BE2C (cell line): ENCODE data around the gene PTGR2.

ENCODE experiments used
- DNase-seq: peaks from one replicate; pipeline ENCODE4 v3.0.0-alpha.2; 2020
- H3K27me3 ChIP-seq: fragments of 250-450 bp; sonication (Bioruptor Pico); 2 replicates; pipeline ENCODE4 v1.5.1; 2020; ENCODE audit warnings: mild to moderate bottlenecking
- H3K36me3 ChIP-seq: fragments of 250-450 bp; sonication (Bioruptor Pico); 2 replicates; pipeline ENCODE4 v1.5.1; 2020; ENCODE audit warnings: mild to moderate bottlenecking
- H3K4me1 ChIP-seq: fragments of 250-450 bp; sonication (Bioruptor Pico); 2 replicates; pipeline ENCODE4 v1.5.1; 2020
- H3K4me3 ChIP-seq: 2 replicates; pipeline ENCODE4 v1.5.1; 2011; ENCODE audit warnings: low read depth, low read length
- H3K9me3 ChIP-seq: fragments of 250-450 bp; sonication (Bioruptor Pico); 2 replicates; pipeline ENCODE4 v1.5.1; 2020
- CTCF ChIP-seq: IDR thresholded peaks from 2 replicates; pipeline ENCODE4 v1.5.1; 2012; ENCODE audit warnings: mild to moderate bottlenecking, low read depth, low read length

PTGR2 gene

GRCh38 chr14:73924337-73924736 lies 72.7 kb downstream of the PTGR2 start:
- DNase-seq: no peak
- Histone ChIP-seq H3K9me3 (no peaks in the 10 kb centered on the region), H3K36me3 (peaks cover 68% of the 10 kb centered on the region), H3K4me3 (no peak overlapping the region), H3K27me3 (no peaks in the 10 kb centered on the region), H3K4me1 (no peaks in the 10 kb centered on the region)
- TF ChIP-seq CTCF: no peak
